ENCODE results near the gene GJC2. TPM values are rescaled to one million over a fixed set of nuclear protein-coding genes. Genes with fewer than 3 reads are reported as not detected.

GJC2 gene
- total RNA-seq, 1 donor from 2014 or later: 1.1 TPM

GRCh38 chr1:228142155-228142691 lies 7.5 kb upstream of the GJC2 start:
- peaks cover 2% of the 10 kb centered on the region for H3K27me3 ChIP-seq (ENCODE audit: insufficient read depth, low read length)
- H3K9me3 ChIP-seq (ENCODE audit: insufficient read depth, low read depth, low read length): no peaks in the 10 kb centered on the region
- no peak overlapping the region for H3K4me3 ChIP-seq (ENCODE audit: insufficient read depth, low read depth, low read length)
- H3K4me2 ChIP-seq (ENCODE audit: low read length): peak overlapping the region; percentile 95
- H4K20me1 ChIP-seq (ENCODE audit: insufficient read depth, low read length): peaks cover 67% of the 10 kb centered on the region
- H3K36me3 ChIP-seq (ENCODE audit: insufficient read depth, low read length): peaks cover 2% of the 10 kb centered on the region
- TF ChIP-seq EZH2 (IDR thresholded peaks at IDR 0.05; ENCODE audit: insufficient read depth, low read length): no peak
- H3K9ac ChIP-seq (ENCODE audit: low read length): peak overlapping the region; percentile 95
- H2AFZ ChIP-seq (ENCODE audit: low read depth, low read length): no peak overlapping the region
- peaks cover 71% of the 10 kb centered on the region for H3K79me2 ChIP-seq (ENCODE audit: insufficient read depth, low read length)
- Mint-ChIP-seq H3K27me3 (ENCODE audit: low read depth, unreplicated experiment) (peaks cover 4% of the 10 kb centered on the region), H3K36me3 (ENCODE audit: low read depth, unreplicated experiment) (peaks cover 3% of the 10 kb centered on the region), H3K4me1 (ENCODE audit: low read depth, unreplicated experiment) (peaks cover 20% of the 10 kb centered on the region), H3K27ac (ENCODE audit: unreplicated experiment) (no peak overlapping the region), H3K4me3 (ENCODE audit: unreplicated experiment) (peak overlapping the region; percentile 92), H3K9me3 (ENCODE audit: unreplicated experiment) (peaks cover 2% of the 10 kb centered on the region)
- H3K27ac ChIP-seq (ENCODE audit: low read depth, low read length): peak overlapping the region; percentile 10
- peaks cover 20% of the 10 kb centered on the region for H3K4me1 ChIP-seq (ENCODE audit: insufficient read depth, low read length)
- DNase-seq (ENCODE audit: low read depth) (no peak), FAIRE-seq (no peak)

DNA sequence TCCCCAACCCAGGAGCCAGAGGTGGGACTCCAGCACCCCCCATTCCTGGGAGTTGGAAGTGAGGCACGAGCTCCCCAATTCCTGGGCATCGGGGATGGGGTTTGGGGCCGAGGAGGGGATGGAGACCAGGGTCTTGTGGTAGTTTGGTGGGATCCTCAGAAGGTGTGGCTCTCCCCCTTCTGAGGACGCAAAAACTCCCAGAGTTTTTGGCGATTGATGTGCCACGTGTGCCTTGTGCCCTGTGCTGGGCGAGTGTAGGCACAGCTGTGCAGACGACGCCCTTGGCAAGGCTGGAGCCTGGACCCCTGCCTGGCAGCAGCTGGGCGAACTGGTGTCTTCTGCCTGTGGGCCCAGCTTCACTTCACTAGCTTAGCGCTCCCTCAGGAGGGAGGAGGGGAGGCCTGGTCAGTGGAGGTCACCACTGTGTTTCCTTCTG lies 7.0 kb upstream of the GJC2 start:
- Histone ChIP-seq H3K9ac (ENCODE audit: low read length) (no peak overlapping the region), H3K79me2 (ENCODE audit: insufficient read depth, low read length) (peaks cover 76% of the 10 kb centered on the region), H3K4me2 (ENCODE audit: low read length) (peak overlapping the region; percentile 95), H3K27me3 (ENCODE audit: insufficient read depth, low read length) (no peaks in the 10 kb centered on the region), H2AFZ (ENCODE audit: low read depth, low read length) (no peak overlapping the region), H3K27ac (ENCODE audit: low read depth, low read length) (no peak overlapping the region), H3K4me3 (ENCODE audit: insufficient read depth, low read depth, low read length) (no peak overlapping the region), H3K36me3 (ENCODE audit: insufficient read depth, low read length) (peaks cover 4% of the 10 kb centered on the region), H4K20me1 (ENCODE audit: insufficient read depth, low read length) (peaks cover 71% of the 10 kb centered on the region), H3K4me1 (ENCODE audit: insufficient read depth, low read length) (peaks cover 20% of the 10 kb centered on the region), H3K9me3 (ENCODE audit: insufficient read depth, low read depth, low read length) (no peaks in the 10 kb centered on the region)
- Mint-ChIP-seq H3K27me3 (ENCODE audit: low read depth, unreplicated experiment) (no peaks in the 10 kb centered on the region), H3K4me3 (ENCODE audit: unreplicated experiment) (peak overlapping the region; percentile 60), H3K9me3 (ENCODE audit: unreplicated experiment) (peaks cover 2% of the 10 kb centered on the region), H3K4me1 (ENCODE audit: low read depth, unreplicated experiment) (peaks cover 20% of the 10 kb centered on the region), H3K36me3 (ENCODE audit: low read depth, unreplicated experiment) (peaks cover 3% of the 10 kb centered on the region), H3K27ac (ENCODE audit: unreplicated experiment) (peak overlapping the region; percentile 47)
- DNase-seq (ENCODE audit: low read depth) (no peak), FAIRE-seq (no peak)
- TF ChIP-seq CTCF (IDR thresholded peaks at IDR 0.05; ENCODE audit: insufficient read depth, low read depth, low read length): no peak
- no peak for TF ChIP-seq EZH2 (IDR thresholded peaks at IDR 0.05; ENCODE audit: insufficient read depth, low read length)

DNA sequence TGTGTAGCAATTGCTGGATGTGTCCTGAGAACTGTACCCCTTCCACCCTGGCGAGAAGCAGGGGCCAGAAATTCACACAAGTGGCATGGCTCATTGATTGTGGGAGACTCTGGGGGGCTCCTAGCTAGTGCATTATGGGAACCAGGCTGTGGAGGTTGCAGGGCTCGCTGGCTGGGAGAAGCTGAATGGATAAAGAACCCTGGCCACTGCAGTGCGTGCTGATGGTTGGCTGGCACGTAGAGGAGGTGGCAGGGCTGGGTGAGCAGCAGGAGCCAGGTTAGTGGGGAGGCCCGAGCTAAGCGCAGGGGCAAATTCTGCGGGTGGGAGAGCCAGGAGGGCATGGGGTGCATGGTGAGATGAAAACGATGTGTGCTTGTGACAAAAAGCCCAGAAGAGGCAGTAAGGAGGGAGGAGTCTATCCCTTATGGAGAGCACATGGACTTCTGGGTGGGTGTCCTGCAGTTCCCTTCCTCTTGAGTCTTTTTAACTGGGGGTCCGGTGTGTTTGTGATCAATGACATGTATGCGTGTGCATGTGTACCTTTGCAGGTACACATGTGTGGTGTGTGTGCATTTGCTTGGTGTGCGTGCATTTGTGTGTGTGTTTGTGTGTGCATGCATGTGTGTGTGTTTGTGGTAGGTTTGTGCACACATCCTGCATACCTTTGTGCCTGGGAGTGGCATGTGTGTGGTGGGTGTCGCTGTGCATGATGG lies 6.1 kb upstream of the GJC2 start:
- no peak overlapping the region for H3K4me2 ChIP-seq (ENCODE audit: low read length)
- no peak overlapping the region for H2AFZ ChIP-seq (ENCODE audit: low read depth, low read length)
- no peak overlapping the region for H3K27ac ChIP-seq (ENCODE audit: low read depth, low read length)
- Mint-ChIP-seq H3K9me3 (ENCODE audit: unreplicated experiment) (peaks cover 2% of the 10 kb centered on the region), H3K27me3 (ENCODE audit: low read depth, unreplicated experiment) (no peaks in the 10 kb centered on the region), H3K4me1 (ENCODE audit: low read depth, unreplicated experiment) (peaks cover 20% of the 10 kb centered on the region), H3K4me3 (ENCODE audit: unreplicated experiment) (peak overlapping the region; percentile 60), H3K27ac (ENCODE audit: unreplicated experiment) (no peak overlapping the region), H3K36me3 (ENCODE audit: low read depth, unreplicated experiment) (peaks cover 3% of the 10 kb centered on the region)
- peaks cover 80% of the 10 kb centered on the region for H4K20me1 ChIP-seq (ENCODE audit: insufficient read depth, low read length)
- FAIRE-seq (no peak), DNase-seq (ENCODE audit: low read depth) (no peak)
- H3K36me3 ChIP-seq (ENCODE audit: insufficient read depth, low read length): peaks cover 6% of the 10 kb centered on the region
- H3K9ac ChIP-seq (ENCODE audit: low read length): no peak overlapping the region
- peaks cover 20% of the 10 kb centered on the region for H3K4me1 ChIP-seq (ENCODE audit: insufficient read depth, low read length)
- H3K9me3 ChIP-seq (ENCODE audit: insufficient read depth, low read depth, low read length): no peaks in the 10 kb centered on the region
- peaks cover 84% of the 10 kb centered on the region for H3K79me2 ChIP-seq (ENCODE audit: insufficient read depth, low read length)
- H3K27me3 ChIP-seq (ENCODE audit: insufficient read depth, low read length): no peaks in the 10 kb centered on the region
- no peak for TF ChIP-seq EZH2 (IDR thresholded peaks at IDR 0.05; ENCODE audit: insufficient read depth, low read length)
- TF ChIP-seq CTCF (IDR thresholded peaks at IDR 0.05; ENCODE audit: insufficient read depth, low read depth, low read length): no peak
- H3K4me3 ChIP-seq (ENCODE audit: insufficient read depth, low read depth, low read length): no peak overlapping the region
